PFSK-1 (cell line): ENCODE results near the gene LAGE3.

Experiments
- FOXP2 ChIP-seq: optimal IDR thresholded peaks from 2 replicates; pipeline ENCODE3; 2011; ENCODE audit warnings: borderline replicate concordance, control low read depth, inconsistent platforms; ENCODE audit not compliant: insufficient read depth; ENCODE audit errors: extremely low read length, extremely low read depth
- POLR2AphosphoS5 ChIP-seq: IDR thresholded peaks from 2 replicates; pipeline ENCODE4 v1.6.1; 2012; ENCODE audit warnings: low read depth, mild to moderate bottlenecking, control low read depth, low read length, moderate library complexity
- REST ChIP-seq, 2 experiments: IDR thresholded peaks; 2 replicates each; pipeline versions ENCODE4 v1.6.1 to v1.8.0; 2011 to 2012; ENCODE audit warnings: low read depth in 2 of 2, low read length in 2 of 2, control low read depth in 1 of 2, inconsistent platforms in 1 of 2, mild to moderate bottlenecking in 1 of 2, moderate library complexity in 1 of 2; ENCODE audit not compliant: insufficient read depth in 1 of 2
- SIN3A ChIP-seq: IDR thresholded peaks from 2 replicates; pipeline ENCODE4 v1.6.1; 2012; ENCODE audit warnings: mild to moderate bottlenecking, low read length, moderate library complexity, borderline replicate concordance; ENCODE audit not compliant: insufficient read depth
- TAF1 ChIP-seq: IDR thresholded peaks from 2 replicates; pipeline ENCODE4 v1.6.1; 2012; ENCODE audit warnings: low read length, control low read depth, borderline replicate concordance; ENCODE audit not compliant: insufficient read depth

The LAGE3 gene

GRCh38 chrX:154434394-154435168, 44.5 kb downstream of the LAGE3 start:
- TF ChIP-seq FOXP2: no peak
- no peak for TF ChIP-seq SIN3A
- TF ChIP-seq TAF1: no peak
- TF ChIP-seq REST (IDR thresholded peaks at IDR 0.05; ENCODE audit: insufficient read depth in 1 of 2, low read depth in 2 of 2, low read length in 2 of 2): no peak
- no peak for TF ChIP-seq POLR2AphosphoS5

GRCh38 chrX:154433605-154434004, 45.5 kb downstream of the LAGE3 start:
- TF ChIP-seq SIN3A (no peak), FOXP2 (no peak), TAF1 (no peak), POLR2AphosphoS5 (no peak), REST (IDR thresholded peaks at IDR 0.05; ENCODE audit: insufficient read depth in 1 of 2, low read depth in 2 of 2, low read length in 2 of 2) (no peak)

- no peak for TF ChIP-seq POLR2AphosphoS5
- no peak for TF ChIP-seq FOXP2
- TF ChIP-seq TAF1: no peak
- no peak for TF ChIP-seq SIN3A
- no peak for TF ChIP-seq REST (IDR thresholded peaks at IDR 0.05; ENCODE audit: insufficient read depth in 1 of 2, low read depth in 2 of 2, low read length in 2 of 2)
Observed at GRCh38 chrX:154432210-154432609, 46.9 kb downstream of the LAGE3 start.

GRCh38 chrX:154431341-154431740, 47.7 kb downstream of the LAGE3 start:
- TF ChIP-seq FOXP2: no peak
- no peak for TF ChIP-seq POLR2AphosphoS5

- TF ChIP-seq REST (IDR thresholded peaks at IDR 0.05; ENCODE audit: insufficient read depth in 1 of 2, low read depth in 2 of 2, low read length in 2 of 2) (no peak), TAF1 (no peak), POLR2AphosphoS5 (no peak), SIN3A (no peak), FOXP2 (no peak)
Observed at GRCh38 chrX:154430916-154431315, 48.2 kb downstream of the LAGE3 start.
